Activated T-cell treated with anti-CD3 and anti-CD28 coated beads for 24 hours (primary cell): ENCODE results near the gene OR1G1.
"Not testable (repeated sequence)": the region's sequence is repeated elsewhere in the genome, so short reads cannot be mapped to it uniquely, and the experiment has no call there.

Experiments used
- DNase-seq: peaks from one replicate; pipeline ENCODE4 v3.0.0-alpha.2; 2020; ENCODE audit warnings: low read depth

Gene OR1G1

GRCh38 chr17:3127451-3127850 lies at the start of gene OR1G1:
OR1G1 (minus strand) TSS chr17:3127551; CDS start chr17:3127551, 0 bp downstream.
- DNase-seq, result no peak

GRCh38 chr17:3167574-3167973 lies 40.2 kb upstream of the OR1G1 start:
- no peak for DNase-seq

- no peak for DNase-seq
Observed at GRCh38 chr17:3157218-3157617, 29.9 kb upstream of the OR1G1 start.

GRCh38 chr17:3137494-3137893 lies 10.1 kb upstream of the OR1G1 start:
- DNase-seq, result not testable (repeated sequence)

- no peak for DNase-seq
Observed at GRCh38 chr17:3104322-3104721, 23.0 kb downstream of the OR1G1 start, which contains the start of gene OR1D2. OR1D2 (minus strand) TSS chr17:3104422; CDS start chr17:3092996, 11,426 bp downstream.
